Measurements from ENCODE around the gene PBX1. TPM values are rescaled to one million over a fixed set of nuclear protein-coding genes. Genes with fewer than 3 reads are reported as not detected.

The PBX1 gene
- total and polyA plus RNA-seq, 4 donors, result 7.8 to 112 (median 33.5) TPM

GRCh38 chr1:164790081-164790480 lies 231.1 kb downstream of the PBX1 start:
- peaks cover 0 to 8% (median 4%) of the 10 kb centered on the region in 4 donors for H3K36me3 ChIP-seq (ENCODE audit: control insufficient read depth in 4 of 4, insufficient read depth in 4 of 4, low read length in 4 of 4)
- no peaks in the 10 kb centered on the region for H3K9me3 ChIP-seq (ENCODE audit: control insufficient read depth in 4 of 4, insufficient read depth in 3 of 4, low read length in 3 of 4)
- no peak for ATAC-seq (ENCODE audit: insufficient read depth, low FRiP score)
- H3K4me1 ChIP-seq (ENCODE audit: control insufficient read depth in 5 of 5, insufficient read depth in 5 of 5, low read length in 5 of 5), result peaks cover 16 to 26% (median 20%) of the 10 kb centered on the region in 5 donors
- H3K27ac ChIP-seq (ENCODE audit: low read depth in 1 of 2, low read length in 1 of 2), result peak overlapping the region in 1 of 2 donors; percentile 46
- 67 to 69% methylated on average over 6 of the region's 6 CpGs for WGBS, 2 donors
- no peak overlapping the region for H3K4me3 ChIP-seq
- H3K9ac ChIP-seq (ENCODE audit: insufficient read depth in 1 of 2, low read length in 2 of 2), result no peak overlapping the region
- no peaks in the 10 kb centered on the region for H3K27me3 ChIP-seq (ENCODE audit: control insufficient read depth in 3 of 3, insufficient read depth in 3 of 3, low read length in 2 of 3)
- DNase-seq, result no peak
- no peak for TF ChIP-seq CTCF (IDR thresholded peaks at IDR 0.05; ENCODE audit: control extremely low read depth, extremely low read depth)

DNA sequence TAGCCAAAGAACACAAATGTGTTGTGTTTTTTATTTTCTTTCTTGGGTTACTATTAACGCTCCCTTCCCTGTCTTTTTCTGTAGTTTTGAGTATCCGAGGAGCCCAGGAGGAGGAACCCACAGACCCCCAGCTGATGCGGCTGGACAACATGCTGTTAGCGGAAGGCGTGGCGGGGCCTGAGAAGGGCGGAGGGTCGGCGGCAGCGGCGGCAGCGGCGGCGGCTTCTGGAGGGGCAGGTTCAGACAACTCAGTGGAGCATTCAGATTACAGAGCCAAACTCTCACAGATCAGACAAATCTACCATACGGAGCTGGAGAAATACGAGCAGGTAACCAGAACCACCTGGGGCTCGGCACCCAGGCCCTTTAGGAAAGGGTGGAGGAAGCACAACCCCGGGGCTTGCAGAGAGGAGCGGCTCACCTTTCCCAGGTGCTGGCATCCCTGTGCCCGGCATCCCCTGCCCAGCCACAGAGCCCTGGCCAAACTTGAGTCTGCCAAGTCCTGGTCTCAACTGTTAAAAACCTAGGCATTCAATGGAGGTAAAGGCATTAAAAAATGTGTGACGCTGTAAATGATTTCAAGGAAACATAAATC lies 233.5 kb downstream of the PBX1 start:
- H3K36me3 ChIP-seq (ENCODE audit: control insufficient read depth in 4 of 4, insufficient read depth in 4 of 4, low read length in 4 of 4), result peaks cover 0 to 9% (median 4%) of the 10 kb centered on the region in 4 donors
- no peaks in the 10 kb centered on the region for H3K27me3 ChIP-seq (ENCODE audit: control insufficient read depth in 3 of 3, insufficient read depth in 3 of 3, low read length in 2 of 3)
- H3K4me3 ChIP-seq, result no peak overlapping the region
- peaks cover 0 to 9% (median 8%) of the 10 kb centered on the region in 5 donors for H3K4me1 ChIP-seq (ENCODE audit: control insufficient read depth in 5 of 5, insufficient read depth in 5 of 5, low read length in 5 of 5)
- H3K9ac ChIP-seq (ENCODE audit: insufficient read depth in 1 of 2, low read length in 2 of 2), result no peak overlapping the region
- DNase-seq, result no peak
- no peaks in the 10 kb centered on the region for H3K9me3 ChIP-seq (ENCODE audit: control insufficient read depth in 4 of 4, insufficient read depth in 3 of 4, low read length in 3 of 4)
- TF ChIP-seq CTCF (IDR thresholded peaks at IDR 0.05; ENCODE audit: control extremely low read depth, extremely low read depth), result no peak
- no peak for ATAC-seq (ENCODE audit: insufficient read depth, low FRiP score)
- no peak overlapping the region for H3K27ac ChIP-seq (ENCODE audit: low read depth in 1 of 2, low read length in 1 of 2)
- 96 to 97% methylated on average over 21 of the region's 21 CpGs for WGBS, 2 donors

DNA sequence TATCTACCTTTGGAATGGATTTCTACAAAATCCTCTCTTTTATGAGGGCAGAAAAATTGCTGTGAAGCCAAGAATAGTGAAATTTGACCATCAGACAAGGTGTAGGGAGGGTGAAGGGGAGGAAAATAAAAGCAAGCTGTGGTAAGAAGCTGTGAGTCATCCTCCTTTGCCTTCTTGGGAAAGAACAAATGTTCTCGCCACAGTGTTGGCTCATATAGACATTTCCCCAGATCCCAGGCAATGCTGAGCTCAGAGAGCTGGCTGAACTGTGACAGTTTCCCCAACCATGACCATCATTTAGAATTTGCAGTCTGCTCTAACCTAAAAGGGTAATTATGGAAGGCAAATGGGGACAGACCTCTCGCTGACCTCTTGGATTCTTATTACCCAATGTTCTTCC lies 235.4 kb downstream of the PBX1 start:
- WGBS, 2 donors, result 65 to 77% methylated on average over 2 of the region's 2 CpGs
- ATAC-seq (ENCODE audit: insufficient read depth, low FRiP score) (peak; percentile 47), DNase-seq (no peak)
- peak overlapping the region in 1 of 2 donors; percentile 68 for H3K27ac ChIP-seq (ENCODE audit: low read depth in 1 of 2, low read length in 1 of 2)
- no peak overlapping the region for H3K9ac ChIP-seq (ENCODE audit: insufficient read depth in 1 of 2, low read length in 2 of 2)
- H3K27me3 ChIP-seq (ENCODE audit: control insufficient read depth in 3 of 3, insufficient read depth in 3 of 3, low read length in 2 of 3), result no peaks in the 10 kb centered on the region
- H3K36me3 ChIP-seq (ENCODE audit: control insufficient read depth in 4 of 4, insufficient read depth in 4 of 4, low read length in 4 of 4), result peaks cover 0 to 12% (median 4%) of the 10 kb centered on the region in 4 donors
- TF ChIP-seq CTCF (IDR thresholded peaks at IDR 0.05; ENCODE audit: control extremely low read depth, extremely low read depth), result no peak
- peaks cover 0 to 2% (median 0%) of the 10 kb centered on the region in 4 donors for H3K9me3 ChIP-seq (ENCODE audit: control insufficient read depth in 4 of 4, insufficient read depth in 3 of 4, low read length in 3 of 4)
- peaks cover 0 to 8% (median 5%) of the 10 kb centered on the region in 5 donors for H3K4me1 ChIP-seq (ENCODE audit: control insufficient read depth in 5 of 5, insufficient read depth in 5 of 5, low read length in 5 of 5)
- no peak overlapping the region for H3K4me3 ChIP-seq

All from lung (tissue), 12 donors.